SK-N-SH treated with all-trans-retinoic acid at 6 μM for 48 hours (cell line): ENCODE measurements around the gene MRPL48.

Experiments
- ARNTL ChIP-seq: fragments of 450-650 bp; formaldehyde crosslinking; IDR thresholded peaks from 2 replicates; pipeline ENCODE4 v1.5.0; 2020; ENCODE audit warnings: low read depth, mild to moderate bottlenecking, moderate library complexity, borderline replicate concordance
- ESRRG ChIP-seq: fragments of 250-450 bp; sonication (Bioruptor Pico); IDR thresholded peaks from 2 replicates; pipeline ENCODE4 v1.6.1; 2021; ENCODE audit warnings: mild to moderate bottlenecking
- OSR1 ChIP-seq: fragments of 250-450 bp; sonication (Bioruptor Pico); IDR thresholded peaks from 2 replicates; pipeline ENCODE4 v1.8.0; 2022; ENCODE audit warnings: moderate library complexity, mild to moderate bottlenecking, inconsistent platforms
- PPARA ChIP-seq: fragments of 250-450 bp; sonication (Bioruptor Pico); IDR thresholded peaks from 2 replicates; pipeline ENCODE4 v1.5.0; 2020; ENCODE audit warnings: mild to moderate bottlenecking, borderline replicate concordance
- RARB ChIP-seq: fragments of 250-450 bp; sonication (Bioruptor Pico); IDR thresholded peaks from 2 replicates; pipeline ENCODE4 v1.8.0; 2021; ENCODE audit warnings: mild to moderate bottlenecking, moderate library complexity
- ZFP3 ChIP-seq: fragments of 250-450 bp; sonication (Bioruptor Pico); IDR thresholded peaks from 2 replicates; pipeline ENCODE4 v1.5.0; 2020; ENCODE audit warnings: mild to moderate bottlenecking, moderate library complexity
- ZNF565 ChIP-seq: fragments of 450-650 bp; formaldehyde crosslinking; conservative IDR thresholded peaks from 2 replicates; pipeline ENCODE4 v1.5.0; 2020; ENCODE audit warnings: low read depth, mild to moderate bottlenecking, moderate library complexity
- ZNF70 ChIP-seq: fragments of 450-650 bp; formaldehyde crosslinking; IDR thresholded peaks from 2 replicates; pipeline ENCODE4 v1.5.0; 2020; ENCODE audit warnings: mild to moderate bottlenecking, moderate library complexity
- ZNF8 ChIP-seq: fragments of 450-650 bp; formaldehyde crosslinking; IDR thresholded peaks from 2 replicates; pipeline ENCODE4 v1.5.0; 2020; ENCODE audit warnings: mild to moderate bottlenecking, moderate library complexity
- TF ChIP-seq, protein P1 (sequence below): fragments of 250-450 bp; sonication (Bioruptor Pico); IDR thresholded peaks from 2 replicates; pipeline ENCODE4 v1.5.1; 2021; ENCODE audit warnings: mild to moderate bottlenecking, moderate library complexity
- TF ChIP-seq, protein P2 (sequence below): fragments of 250-450 bp; sonication (Bioruptor Pico); IDR thresholded peaks from 2 replicates; pipeline ENCODE4 v1.5.1; 2020; ENCODE audit warnings: low read depth, mild to moderate bottlenecking, moderate library complexity
- TF ChIP-seq, protein P3 (sequence below): fragments of 250-450 bp; sonication (Bioruptor Pico); IDR thresholded peaks from 2 replicates; pipeline ENCODE4 v1.8.0; 2020; ENCODE audit warnings: mild to moderate bottlenecking, moderate library complexity, borderline replicate concordance

DNA sequence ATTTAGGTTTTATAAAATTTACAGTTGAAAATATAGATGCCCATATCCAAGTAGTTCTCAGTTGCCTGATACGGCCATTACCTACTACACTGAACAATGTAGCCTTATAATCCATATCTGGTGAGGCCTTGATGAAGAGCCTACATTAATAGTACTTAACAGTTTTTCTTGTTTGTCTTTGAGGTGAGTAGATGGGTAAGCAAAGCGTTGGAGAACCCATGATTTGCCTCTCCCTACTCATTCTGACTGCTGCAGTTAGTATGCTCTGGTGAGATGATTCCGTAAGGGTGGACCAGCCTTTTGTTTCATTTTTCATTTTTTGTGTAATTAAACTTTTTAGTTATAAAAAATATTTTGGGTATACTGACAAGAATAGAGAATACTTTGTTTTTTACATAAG is 100.6 kb downstream of the MRPL48 start:
- TF ChIP-seq, protein P1, sequence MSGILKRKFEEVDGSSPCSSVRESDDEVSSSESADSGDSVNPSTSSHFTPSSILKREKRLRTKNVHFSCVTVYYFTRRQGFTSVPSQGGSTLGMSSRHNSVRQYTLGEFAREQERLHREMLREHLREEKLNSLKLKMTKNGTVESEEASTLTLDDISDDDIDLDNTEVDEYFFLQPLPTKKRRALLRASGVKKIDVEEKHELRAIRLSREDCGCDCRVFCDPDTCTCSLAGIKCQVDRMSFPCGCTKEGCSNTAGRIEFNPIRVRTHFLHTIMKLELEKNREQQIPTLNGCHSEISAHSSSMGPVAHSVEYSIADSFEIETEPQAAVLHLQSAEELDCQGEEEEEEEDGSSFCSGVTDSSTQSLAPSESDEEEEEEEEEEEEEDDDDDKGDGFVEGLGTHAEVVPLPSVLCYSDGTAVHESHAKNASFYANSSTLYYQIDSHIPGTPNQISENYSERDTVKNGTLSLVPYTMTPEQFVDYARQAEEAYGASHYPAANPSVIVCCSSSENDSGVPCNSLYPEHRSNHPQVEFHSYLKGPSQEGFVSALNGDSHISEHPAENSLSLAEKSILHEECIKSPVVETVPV (CRISPR knock-in tag), result no peak
- TF ChIP-seq ESRRG (CRISPR knock-in tag) (no peak), ARNTL (CRISPR knock-in tag) (no peak), OSR1 (CRISPR knock-in tag) (no peak), ZNF70 (CRISPR knock-in tag) (no peak), ZFP3 (CRISPR knock-in tag) (no peak), ZNF8 (CRISPR knock-in tag) (no peak), ZNF565 (CRISPR knock-in tag) (no peak), RARB (no peak), PPARA (no peak)
- TF ChIP-seq, protein P2, sequence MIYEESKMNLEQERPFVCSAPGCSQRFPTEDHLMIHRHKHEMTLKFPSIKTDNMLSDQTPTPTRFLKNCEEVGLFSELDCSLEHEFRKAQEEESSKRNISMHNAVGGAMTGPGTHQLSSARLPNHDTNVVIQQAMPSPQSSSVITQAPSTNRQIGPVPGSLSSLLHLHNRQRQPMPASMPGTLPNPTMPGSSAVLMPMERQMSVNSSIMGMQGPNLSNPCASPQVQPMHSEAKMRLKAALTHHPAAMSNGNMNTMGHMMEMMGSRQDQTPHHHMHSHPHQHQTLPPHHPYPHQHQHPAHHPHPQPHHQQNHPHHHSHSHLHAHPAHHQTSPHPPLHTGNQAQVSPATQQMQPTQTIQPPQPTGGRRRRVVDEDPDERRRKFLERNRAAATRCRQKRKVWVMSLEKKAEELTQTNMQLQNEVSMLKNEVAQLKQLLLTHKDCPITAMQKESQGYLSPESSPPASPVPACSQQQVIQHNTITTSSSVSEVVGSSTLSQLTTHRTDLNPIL, result no peak
- TF ChIP-seq, protein P3, sequence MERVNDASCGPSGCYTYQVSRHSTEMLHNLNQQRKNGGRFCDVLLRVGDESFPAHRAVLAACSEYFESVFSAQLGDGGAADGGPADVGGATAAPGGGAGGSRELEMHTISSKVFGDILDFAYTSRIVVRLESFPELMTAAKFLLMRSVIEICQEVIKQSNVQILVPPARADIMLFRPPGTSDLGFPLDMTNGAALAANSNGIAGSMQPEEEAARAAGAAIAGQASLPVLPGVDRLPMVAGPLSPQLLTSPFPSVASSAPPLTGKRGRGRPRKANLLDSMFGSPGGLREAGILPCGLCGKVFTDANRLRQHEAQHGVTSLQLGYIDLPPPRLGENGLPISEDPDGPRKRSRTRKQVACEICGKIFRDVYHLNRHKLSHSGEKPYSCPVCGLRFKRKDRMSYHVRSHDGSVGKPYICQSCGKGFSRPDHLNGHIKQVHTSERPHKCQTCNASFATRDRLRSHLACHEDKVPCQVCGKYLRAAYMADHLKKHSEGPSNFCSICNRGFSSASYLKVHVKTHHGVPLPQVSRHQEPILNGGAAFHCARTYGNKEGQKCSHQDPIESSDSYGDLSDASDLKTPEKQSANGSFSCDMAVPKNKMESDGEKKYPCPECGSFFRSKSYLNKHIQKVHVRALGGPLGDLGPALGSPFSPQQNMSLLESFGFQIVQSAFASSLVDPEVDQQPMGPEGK (CRISPR knock-in tag), result no peak
